A549 (cell line): ENCODE results near the gene SGIP1. TPM values are rescaled to one million over a fixed set of nuclear protein-coding genes. Genes with fewer than 3 reads are reported as not detected.

ENCODE experiments used
- ATAC-seq, 2 experiments: fragments of 200-7000 bp in 1 of 2; fragments of >200 bp in 1 of 2; cut with Nextera tagmentation in 1 of 2; cut with Tn5 transposase in 1 of 2; 3 replicates each; pipeline versions ENCODE4 v1.8.0 to v1.9.1; 2018 to 2020; ENCODE audit warnings: mild to moderate bottlenecking in 1 of 2, moderate library complexity in 1 of 2
- CTCF ChIA-PET: fragments of 300-600 bp; sonication (Branson Sonifier 250); formaldehyde crosslinking; extraction: SDS; loops from one replicate; lab custom pipeline; 2021; ENCODE audit warnings: antibody characterized with exemption, inconsistent platforms; lab: Yijun Ruan, JAX
- POLR2A ChIA-PET: fragments of 350-600 bp; formaldehyde crosslinking; extraction: SDS; loops from one replicate; lab custom pipeline; 2021; ENCODE audit warnings: antibody characterized with exemption, inconsistent platforms; lab: Yijun Ruan, JAX
- DNase-seq, 2 experiments: peaks; one replicate each; pipeline versions ENCODE4 v3.0.0 to v3.0.0-alpha.2; 2011 to 2016; ENCODE audit warnings: low read depth in 1 of 2, low spot score in 1 of 2
- FAIRE-seq: peaks from 2 replicates; lab custom pipeline; 2011; peaks lifted over from hg19 to GRCh38; lab: Jason Lieb, UNC
- H3K27ac ChIP-seq, 2 experiments: fragments of >200 bp; sonication (Bioruptor Twin); formaldehyde crosslinking; 3 replicates each; pipeline ENCODE4 v1.5.1; 2016 to 2017
- H3K4me1 ChIP-seq: fragments of >200 bp; sonication (Bioruptor Twin); formaldehyde crosslinking; 3 replicates; pipeline ENCODE4 v1.6.1; 2016
- H3K4me2 ChIP-seq: fragments of >200 bp; sonication (Bioruptor Twin); formaldehyde crosslinking; 3 replicates; pipeline ENCODE4 v1.6.1; 2016
- H3K4me3 ChIP-seq: fragments of >200 bp; sonication (Bioruptor Twin); formaldehyde crosslinking; 3 replicates; pipeline ENCODE4 v1.5.1; 2016
- H3K9me3 ChIP-seq: fragments of >200 bp; sonication (Bioruptor Twin); formaldehyde crosslinking; 3 replicates; pipeline ENCODE4 v1.6.1; 2016
- BHLHE40 ChIP-seq: IDR thresholded peaks from 2 replicates; pipeline ENCODE4 v1.6.1; 2012; ENCODE audit warnings: low read depth, low read length, inconsistent platforms
- CEBPB ChIP-seq, 2 experiments: fragments of >200 bp in 1 of 2; sonication (Bioruptor Twin) in 1 of 2; formaldehyde crosslinking in 1 of 2; IDR thresholded peaks; 2 replicates each; pipeline ENCODE4 v1.6.1; 2012 to 2016
- CHD4 ChIP-seq: fragments of 200-600 bp; sonication (generic); IDR thresholded peaks from 2 replicates; pipeline ENCODE4 v1.6.1; 2016; ENCODE audit warnings: antibody characterized with exemption, mild to moderate bottlenecking, borderline replicate concordance
- FOSB ChIP-seq: fragments of 250-450 bp; sonication (Bioruptor Pico); IDR thresholded peaks from 2 replicates; pipeline ENCODE4 v1.5.0; 2020; ENCODE audit warnings: mild to moderate bottlenecking, moderate library complexity
- FOXS1 ChIP-seq: fragments of 250-450 bp; sonication (Bioruptor Pico); IDR thresholded peaks from 2 replicates; pipeline ENCODE4 v1.5.0; 2020; ENCODE audit warnings: mild to moderate bottlenecking, moderate library complexity
- HEYL ChIP-seq: fragments of 250-450 bp; sonication (Bioruptor Pico); IDR thresholded peaks from 2 replicates; pipeline ENCODE4 v1.8.0; 2021; ENCODE audit warnings: mild to moderate bottlenecking, moderate library complexity
- HOXA7 ChIP-seq: fragments of 250-450 bp; sonication (Bioruptor Pico); IDR thresholded peaks from 2 replicates; pipeline ENCODE4 v1.5.0; 2020; ENCODE audit warnings: mild to moderate bottlenecking, moderate library complexity
- HOXB5 ChIP-seq: fragments of 250-450 bp; sonication (Bioruptor Pico); IDR thresholded peaks from 2 replicates; pipeline ENCODE4 v1.5.0; 2020; ENCODE audit warnings: mild to moderate bottlenecking, moderate library complexity
- MAZ ChIP-seq: fragments of 150-350 bp; IDR thresholded peaks from 2 replicates; pipeline ENCODE4 v1.6.1; 2014; ENCODE audit warnings: antibody characterized with exemption, low read depth, low read length, borderline replicate concordance
- NR3C1 ChIP-seq: fragments of >200 bp; sonication (Bioruptor Twin); formaldehyde crosslinking; IDR thresholded peaks from 3 replicates; pipeline ENCODE4 v1.6.1; 2017
- PHF8 ChIP-seq: fragments of 200-600 bp; sonication (generic); IDR thresholded peaks from 2 replicates; pipeline ENCODE4 v1.6.1; 2016; ENCODE audit warnings: low read depth, mild to moderate bottlenecking, antibody characterized with exemption, moderate library complexity, borderline replicate concordance
- POLR2AphosphoS2 ChIP-seq: conservative IDR thresholded peaks from 2 replicates; pipeline ENCODE4 v1.6.1; 2012; ENCODE audit warnings: low read length, improper control_type of control experiment, inconsistent platforms
- RARB ChIP-seq: fragments of 250-450 bp; sonication (Bioruptor Pico); IDR thresholded peaks from 2 replicates; pipeline ENCODE4 v1.8.0; 2021; ENCODE audit warnings: mild to moderate bottlenecking, moderate library complexity
- RCOR1 ChIP-seq: fragments of 150-350 bp; IDR thresholded peaks from 2 replicates; pipeline ENCODE4 v1.6.1; 2014; ENCODE audit warnings: antibody characterized with exemption, low read length, low read depth
- RFX5 ChIP-seq: fragments of 450-650 bp; IDR thresholded peaks from 2 replicates; pipeline ENCODE4 v1.7.1; 2014; ENCODE audit warnings: antibody characterized with exemption, mild to moderate bottlenecking, moderate library complexity
- TP53 ChIP-seq: fragments of 250-450 bp; sonication (Bioruptor Pico); IDR thresholded peaks from 2 replicates; pipeline ENCODE4 v1.5.0; 2021; ENCODE audit warnings: mild to moderate bottlenecking, moderate library complexity
- WGBS: methylation state at CpG from one replicate; pipeline ENCODE4 v1.1.6; 2017; ENCODE audit errors: missing lambda C conversion rate; 5-methylcytosine and 5-hydroxymethylcytosine counted together
- polyA plus RNA-seq, 4 experiments: library from polyadenylated mRNA; depleted of rRNA in 3 of 4; stranded (reverse); fragments of >200 nt; fragmentation: RNase III in 1 of 4; extraction: RNeasy Plus Mini Kit Qiagen cat#74134 plus additional on column Dnase treatment in 1 of 4; gene quantifications; 2 replicates in 3 of 4; 3 replicates in 1 of 4; pipeline ENCODE4 v1.2.3, GENCODE V29; 2011 to 2017
- TF ChIP-seq, protein P1 (sequence below): fragments of >200 bp; sonication (Bioruptor Twin); formaldehyde crosslinking; IDR thresholded peaks from 3 replicates; pipeline ENCODE4 v1.5.1; 2016
- TF ChIP-seq, protein P2 (sequence below): fragments of 150-350 bp; IDR thresholded peaks from 2 replicates; pipeline ENCODE4 v1.6.1; 2014; ENCODE audit warnings: low read depth, mild to moderate bottlenecking, low read length
- TF ChIP-seq, protein P3 (sequence below): fragments of 200-600 bp; sonication (generic); IDR thresholded peaks from 2 replicates; pipeline ENCODE4 v1.6.1; 2016; ENCODE audit warnings: antibody characterized with exemption, mild to moderate bottlenecking, moderate library complexity

Gene SGIP1
- polyA plus RNA-seq, 2 of the 4 experiments (the other 2 are of a cell fraction) = not detected

DNA sequence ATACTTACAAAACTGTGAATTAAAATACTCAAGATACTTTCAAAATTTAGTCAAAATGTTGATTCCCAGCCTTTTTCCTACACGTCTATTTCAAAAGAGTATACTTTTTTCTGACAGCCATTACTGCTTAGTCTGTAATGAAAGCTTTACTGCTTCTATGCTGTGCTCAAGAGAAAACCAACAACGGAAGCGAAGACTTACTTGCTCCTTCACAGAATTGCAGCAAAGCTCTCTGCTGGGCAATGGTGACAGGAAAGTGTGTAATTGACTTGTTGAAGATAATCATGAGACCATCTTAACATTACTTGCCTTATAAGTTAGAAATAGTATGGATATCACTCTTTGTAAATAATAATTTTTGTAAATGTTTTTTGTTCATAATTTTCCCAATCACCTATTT, 216.6 kb downstream of the SGIP1 start:
- FAIRE-seq = no peak
- Histone ChIP-seq H3K4me3 (no peak overlapping the region), H3K4me2 (no peak overlapping the region), H3K27ac (no peak overlapping the region), H3K9me3 (no peaks in the 10 kb centered on the region), H3K4me1 (no peaks in the 10 kb centered on the region)
- WGBS = 61% methylated on average over 3 of the region's 3 CpGs
- ChIA-PET CTCF (interaction anchor here (1.3 kb wide), 1 partner anchor 8 kb away, joined by 3 read pairs; no protein-coding TSS in a partner anchor), POLR2A (no interaction called here)
- TF ChIP-seq RCOR1 (no peak), HOXA7 (no peak), CEBPB (IDR thresholded peaks at IDR 0.05) (no peak), RFX5 (no peak), PHF8 (no peak), HEYL (CRISPR knock-in tag) (no peak), HOXB5 (CRISPR knock-in tag) (no peak)
- TF ChIP-seq, protein P1, sequence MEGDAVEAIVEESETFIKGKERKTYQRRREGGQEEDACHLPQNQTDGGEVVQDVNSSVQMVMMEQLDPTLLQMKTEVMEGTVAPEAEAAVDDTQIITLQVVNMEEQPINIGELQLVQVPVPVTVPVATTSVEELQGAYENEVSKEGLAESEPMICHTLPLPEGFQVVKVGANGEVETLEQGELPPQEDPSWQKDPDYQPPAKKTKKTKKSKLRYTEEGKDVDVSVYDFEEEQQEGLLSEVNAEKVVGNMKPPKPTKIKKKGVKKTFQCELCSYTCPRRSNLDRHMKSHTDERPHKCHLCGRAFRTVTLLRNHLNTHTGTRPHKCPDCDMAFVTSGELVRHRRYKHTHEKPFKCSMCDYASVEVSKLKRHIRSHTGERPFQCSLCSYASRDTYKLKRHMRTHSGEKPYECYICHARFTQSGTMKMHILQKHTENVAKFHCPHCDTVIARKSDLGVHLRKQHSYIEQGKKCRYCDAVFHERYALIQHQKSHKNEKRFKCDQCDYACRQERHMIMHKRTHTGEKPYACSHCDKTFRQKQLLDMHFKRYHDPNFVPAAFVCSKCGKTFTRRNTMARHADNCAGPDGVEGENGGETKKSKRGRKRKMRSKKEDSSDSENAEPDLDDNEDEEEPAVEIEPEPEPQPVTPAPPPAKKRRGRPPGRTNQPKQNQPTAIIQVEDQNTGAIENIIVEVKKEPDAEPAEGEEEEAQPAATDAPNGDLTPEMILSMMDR = no peak
- TF ChIP-seq, protein P2, sequence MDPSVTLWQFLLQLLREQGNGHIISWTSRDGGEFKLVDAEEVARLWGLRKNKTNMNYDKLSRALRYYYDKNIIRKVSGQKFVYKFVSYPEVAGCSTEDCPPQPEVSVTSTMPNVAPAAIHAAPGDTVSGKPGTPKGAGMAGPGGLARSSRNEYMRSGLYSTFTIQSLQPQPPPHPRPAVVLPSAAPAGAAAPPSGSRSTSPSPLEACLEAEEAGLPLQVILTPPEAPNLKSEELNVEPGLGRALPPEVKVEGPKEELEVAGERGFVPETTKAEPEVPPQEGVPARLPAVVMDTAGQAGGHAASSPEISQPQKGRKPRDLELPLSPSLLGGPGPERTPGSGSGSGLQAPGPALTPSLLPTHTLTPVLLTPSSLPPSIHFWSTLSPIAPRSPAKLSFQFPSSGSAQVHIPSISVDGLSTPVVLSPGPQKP = no peak
- DNase-seq = no peak
- no peak for ATAC-seq

DNA sequence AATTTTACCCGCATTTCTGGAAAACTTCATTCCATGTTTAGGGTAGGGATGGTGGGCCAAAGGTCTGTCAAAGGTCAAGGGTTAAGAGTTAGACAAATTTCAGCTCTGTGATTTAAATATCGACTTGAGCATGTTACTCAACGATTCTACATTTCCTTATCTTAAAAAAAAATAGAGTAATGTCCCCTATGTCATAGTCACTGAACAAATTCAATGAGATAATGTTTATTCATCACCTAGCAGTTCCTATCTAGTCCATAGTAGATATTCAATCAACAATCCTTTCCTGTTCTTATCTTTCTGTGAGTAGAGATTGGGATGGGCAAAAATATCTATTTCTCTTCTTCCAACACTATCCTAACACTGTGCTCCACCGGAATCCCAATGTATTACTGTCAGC, 217.2 kb downstream of the SGIP1 start:
- Histone ChIP-seq H3K4me3 (no peak overlapping the region), H3K9me3 (no peaks in the 10 kb centered on the region), H3K4me2 (no peak overlapping the region), H3K27ac (no peak overlapping the region), H3K4me1 (no peaks in the 10 kb centered on the region)
- ChIA-PET CTCF (no interaction called here), POLR2A (no interaction called here)
- FAIRE-seq = no peak
- ATAC-seq = no peak
- TF ChIP-seq, protein P1 = no peak
- TF ChIP-seq MAZ (no peak), BHLHE40 (no peak), NR3C1 (no peak), FOXS1 (no peak), RFX5 (no peak), TP53 (no peak), POLR2AphosphoS2 (no peak), HOXA7 (no peak), CHD4 (no peak), RARB (CRISPR knock-in tag) (no peak), FOSB (CRISPR knock-in tag) (no peak)
- TF ChIP-seq, protein P3, sequence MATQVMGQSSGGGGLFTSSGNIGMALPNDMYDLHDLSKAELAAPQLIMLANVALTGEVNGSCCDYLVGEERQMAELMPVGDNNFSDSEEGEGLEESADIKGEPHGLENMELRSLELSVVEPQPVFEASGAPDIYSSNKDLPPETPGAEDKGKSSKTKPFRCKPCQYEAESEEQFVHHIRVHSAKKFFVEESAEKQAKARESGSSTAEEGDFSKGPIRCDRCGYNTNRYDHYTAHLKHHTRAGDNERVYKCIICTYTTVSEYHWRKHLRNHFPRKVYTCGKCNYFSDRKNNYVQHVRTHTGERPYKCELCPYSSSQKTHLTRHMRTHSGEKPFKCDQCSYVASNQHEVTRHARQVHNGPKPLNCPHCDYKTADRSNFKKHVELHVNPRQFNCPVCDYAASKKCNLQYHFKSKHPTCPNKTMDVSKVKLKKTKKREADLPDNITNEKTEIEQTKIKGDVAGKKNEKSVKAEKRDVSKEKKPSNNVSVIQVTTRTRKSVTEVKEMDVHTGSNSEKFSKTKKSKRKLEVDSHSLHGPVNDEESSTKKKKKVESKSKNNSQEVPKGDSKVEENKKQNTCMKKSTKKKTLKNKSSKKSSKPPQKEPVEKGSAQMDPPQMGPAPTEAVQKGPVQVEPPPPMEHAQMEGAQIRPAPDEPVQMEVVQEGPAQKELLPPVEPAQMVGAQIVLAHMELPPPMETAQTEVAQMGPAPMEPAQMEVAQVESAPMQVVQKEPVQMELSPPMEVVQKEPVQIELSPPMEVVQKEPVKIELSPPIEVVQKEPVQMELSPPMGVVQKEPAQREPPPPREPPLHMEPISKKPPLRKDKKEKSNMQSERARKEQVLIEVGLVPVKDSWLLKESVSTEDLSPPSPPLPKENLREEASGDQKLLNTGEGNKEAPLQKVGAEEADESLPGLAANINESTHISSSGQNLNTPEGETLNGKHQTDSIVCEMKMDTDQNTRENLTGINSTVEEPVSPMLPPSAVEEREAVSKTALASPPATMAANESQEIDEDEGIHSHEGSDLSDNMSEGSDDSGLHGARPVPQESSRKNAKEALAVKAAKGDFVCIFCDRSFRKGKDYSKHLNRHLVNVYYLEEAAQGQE = no peak
- no peak for DNase-seq
- 40% methylated on average over 4 of the region's 4 CpGs for WGBS
